ENCODE results near the gene CLIC6. TPM values are rescaled to one million over a fixed set of nuclear protein-coding genes. Genes with fewer than 3 reads are reported as not detected.
A peak's percentile ranks its signal among the peaks of the same experiment; 100 is the strongest.

CLIC6 gene
- total RNA-seq, 1 experiment from 2014 or later = not detected

DNA sequence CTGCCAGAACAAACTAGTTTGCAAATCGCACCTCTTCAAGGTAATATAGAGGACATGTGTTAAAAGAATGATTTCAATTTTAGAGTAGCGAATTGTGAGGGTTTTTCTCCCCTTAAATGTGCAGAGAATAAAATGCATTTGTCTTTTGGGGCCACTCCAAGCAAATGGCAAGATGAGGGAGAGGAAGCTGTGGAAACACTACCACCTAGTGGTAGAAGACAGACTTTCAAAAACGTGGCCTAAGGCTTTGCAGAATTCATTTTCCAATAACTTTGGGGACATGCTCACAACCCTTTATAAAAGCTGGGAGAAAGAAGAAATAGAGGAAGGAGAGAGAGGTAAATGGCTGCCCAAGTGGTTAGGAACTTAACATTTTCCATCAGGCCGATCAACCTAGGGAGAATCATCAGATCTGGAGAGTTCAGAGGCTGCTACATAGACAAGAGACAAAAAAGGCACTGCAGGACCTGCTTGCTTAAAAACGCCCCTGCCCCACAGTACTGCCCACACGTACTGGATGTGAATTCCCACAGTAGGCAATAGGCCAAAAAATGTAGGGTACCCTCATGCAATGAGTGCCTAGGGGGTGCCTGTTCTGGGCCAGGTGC, 38.2 kb upstream of the CLIC6 start:
- peak in 1 of 2 experiments; percentile 51 for DNase-seq
- H3K9me3 Mint-ChIP-seq (ENCODE audit: unreplicated experiment) = no peaks in the 10 kb centered on the region
- H3K4me3 Mint-ChIP-seq (ENCODE audit: unreplicated experiment) = no peak overlapping the region
- no peaks in the 10 kb centered on the region for H3K36me3 Mint-ChIP-seq (ENCODE audit: insufficient read depth, unreplicated experiment)
- TF ChIP-seq, protein P1, sequence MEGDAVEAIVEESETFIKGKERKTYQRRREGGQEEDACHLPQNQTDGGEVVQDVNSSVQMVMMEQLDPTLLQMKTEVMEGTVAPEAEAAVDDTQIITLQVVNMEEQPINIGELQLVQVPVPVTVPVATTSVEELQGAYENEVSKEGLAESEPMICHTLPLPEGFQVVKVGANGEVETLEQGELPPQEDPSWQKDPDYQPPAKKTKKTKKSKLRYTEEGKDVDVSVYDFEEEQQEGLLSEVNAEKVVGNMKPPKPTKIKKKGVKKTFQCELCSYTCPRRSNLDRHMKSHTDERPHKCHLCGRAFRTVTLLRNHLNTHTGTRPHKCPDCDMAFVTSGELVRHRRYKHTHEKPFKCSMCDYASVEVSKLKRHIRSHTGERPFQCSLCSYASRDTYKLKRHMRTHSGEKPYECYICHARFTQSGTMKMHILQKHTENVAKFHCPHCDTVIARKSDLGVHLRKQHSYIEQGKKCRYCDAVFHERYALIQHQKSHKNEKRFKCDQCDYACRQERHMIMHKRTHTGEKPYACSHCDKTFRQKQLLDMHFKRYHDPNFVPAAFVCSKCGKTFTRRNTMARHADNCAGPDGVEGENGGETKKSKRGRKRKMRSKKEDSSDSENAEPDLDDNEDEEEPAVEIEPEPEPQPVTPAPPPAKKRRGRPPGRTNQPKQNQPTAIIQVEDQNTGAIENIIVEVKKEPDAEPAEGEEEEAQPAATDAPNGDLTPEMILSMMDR (IDR thresholded peaks at IDR 0.05; ENCODE audit: insufficient read depth in 1 of 2, low read depth in 1 of 2, low read length in 1 of 2, severe bottlenecking in 1 of 2, unreplicated experiment in 1 of 2) = peak; percentile 65 to 80
- H3K9me3 ChIP-seq = no peaks in the 10 kb centered on the region
- peaks cover 7% of the 10 kb centered on the region for H3K27me3 Mint-ChIP-seq (ENCODE audit: insufficient read depth, unreplicated experiment)
- no peak overlapping the region for H3K4me3 ChIP-seq (ENCODE audit: low read depth, low read length)
- no peaks in the 10 kb centered on the region for H3K36me3 ChIP-seq (ENCODE audit: control insufficient read depth, insufficient read depth, low read length)
- no TSS peak for BruUV-seq (replicated peaks)
- H3K27me3 ChIP-seq (replicated peaks; ENCODE audit: control insufficient read depth, insufficient read depth, low read length) = no peaks in the 10 kb centered on the region
- ChIA-PET POLR2A (interaction anchor here (0.6 kb wide), 1 partner anchor 558 kb away, joined by 4 read pairs; no protein-coding TSS in a partner anchor), CTCF (interaction anchor here (1.9 to 2.0 kb wide), 2 partner anchors 28 to 263 kb away, joined by 8 to 9 read pairs; no protein-coding TSS in a partner anchor)
- intact Hi-C loops (cut with micrococcal nuclease; ENCODE audit: unreplicated experiment) = loop anchor here (1.0 kb wide), 2 partner anchors 120 to 268 kb away; no protein-coding TSS in a partner anchor
- no peak overlapping the region for H3K27ac Mint-ChIP-seq (ENCODE audit: unreplicated experiment)
- H3K4me1 Mint-ChIP-seq (ENCODE audit: low read depth, unreplicated experiment) = no peaks in the 10 kb centered on the region
- no peaks in the 10 kb centered on the region for H3K4me1 ChIP-seq

DNA sequence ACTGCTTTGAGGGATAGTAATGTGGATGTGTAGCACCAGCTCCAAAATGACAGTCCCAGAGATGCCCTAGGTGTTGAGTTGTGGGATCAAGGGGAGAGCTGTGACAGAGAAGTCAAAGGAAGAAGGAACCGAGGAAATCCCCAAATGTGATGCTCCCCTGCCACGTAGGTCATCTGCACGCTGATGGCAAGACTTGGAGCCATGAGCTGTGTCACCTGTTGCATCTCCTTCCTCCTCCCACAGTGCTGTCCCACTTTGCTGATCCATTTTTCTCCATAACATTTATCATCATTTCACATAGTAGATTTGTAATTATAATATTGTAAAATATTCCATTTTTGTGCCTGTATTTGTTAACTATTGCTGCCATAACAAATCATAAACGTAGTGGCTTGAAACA, 36.3 kb upstream of the CLIC6 start:
- Histone ChIP-seq H3K36me3 (ENCODE audit: control insufficient read depth, insufficient read depth, low read length) (no peaks in the 10 kb centered on the region), H3K27me3 (replicated peaks; ENCODE audit: control insufficient read depth, insufficient read depth, low read length) (no peaks in the 10 kb centered on the region), H3K4me3 (ENCODE audit: low read depth, low read length) (no peak overlapping the region), H3K9me3 (no peaks in the 10 kb centered on the region), H3K4me1 (no peaks in the 10 kb centered on the region)
- no peak overlapping the region for H3K27ac Mint-ChIP-seq (ENCODE audit: unreplicated experiment)
- BruUV-seq (replicated peaks) = no TSS peak
- H3K36me3 Mint-ChIP-seq (ENCODE audit: insufficient read depth, unreplicated experiment) = no peaks in the 10 kb centered on the region
- no peaks in the 10 kb centered on the region for H3K4me1 Mint-ChIP-seq (ENCODE audit: low read depth, unreplicated experiment)
- ChIA-PET CTCF (interaction anchor here (0.5 kb wide), 1 partner anchor 16 kb away, joined by 4 read pairs; no protein-coding TSS in a partner anchor), POLR2A (no interaction called here)
- intact Hi-C loops (cut with micrococcal nuclease; ENCODE audit: unreplicated experiment) = no loop called here
- no peak overlapping the region for H3K4me3 Mint-ChIP-seq (ENCODE audit: unreplicated experiment)
- DNase-seq = no peak
- H3K27me3 Mint-ChIP-seq (ENCODE audit: insufficient read depth, unreplicated experiment) = peaks cover 4% of the 10 kb centered on the region
- H3K9me3 Mint-ChIP-seq (ENCODE audit: unreplicated experiment) = no peaks in the 10 kb centered on the region
- TF ChIP-seq, protein P1 (IDR thresholded peaks at IDR 0.05; ENCODE audit: insufficient read depth in 1 of 2, low read depth in 1 of 2, low read length in 1 of 2, severe bottlenecking in 1 of 2, unreplicated experiment in 1 of 2) = no peak

DNA sequence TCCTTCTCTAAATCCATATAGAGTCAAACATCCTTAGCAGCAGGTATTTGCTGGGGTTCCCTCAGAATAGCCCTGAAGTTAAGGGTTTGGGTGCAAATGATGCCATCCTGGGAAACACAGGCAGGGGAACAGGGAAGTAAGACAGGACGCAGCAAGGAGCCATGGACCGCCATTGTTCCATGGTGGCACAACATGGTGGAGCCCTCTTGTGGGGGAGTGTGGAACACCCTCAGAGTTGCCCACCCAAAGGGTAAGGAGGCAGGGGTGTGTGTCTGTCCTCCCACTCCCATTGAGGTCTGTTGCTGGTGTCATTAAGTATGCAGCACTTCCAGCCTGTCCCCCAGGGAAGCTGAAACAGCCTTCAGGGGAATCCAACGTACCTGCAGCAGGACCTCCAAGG, 33.5 kb upstream of the CLIC6 start:
- Mint-ChIP-seq H3K4me3 (ENCODE audit: unreplicated experiment) (no peak overlapping the region), H3K36me3 (ENCODE audit: insufficient read depth, unreplicated experiment) (no peaks in the 10 kb centered on the region), H3K9me3 (ENCODE audit: unreplicated experiment) (peaks cover 9% of the 10 kb centered on the region), H3K27ac (ENCODE audit: unreplicated experiment) (no peak overlapping the region), H3K27me3 (ENCODE audit: insufficient read depth, unreplicated experiment) (peaks cover 4% of the 10 kb centered on the region), H3K4me1 (ENCODE audit: low read depth, unreplicated experiment) (peaks cover 2% of the 10 kb centered on the region)
- POLR2A ChIA-PET = no interaction called here
- no peak overlapping the region for H3K4me3 ChIP-seq (ENCODE audit: low read depth, low read length)
- no peaks in the 10 kb centered on the region for H3K36me3 ChIP-seq (ENCODE audit: control insufficient read depth, insufficient read depth, low read length)
- no peaks in the 10 kb centered on the region for H3K9me3 ChIP-seq
- BruUV-seq (replicated peaks) = no TSS peak
- TF ChIP-seq, protein P1 (IDR thresholded peaks at IDR 0.05; ENCODE audit: insufficient read depth in 1 of 2, low read depth in 1 of 2, low read length in 1 of 2, severe bottlenecking in 1 of 2, unreplicated experiment in 1 of 2) = peak; percentile 22 to 36
- H3K27me3 ChIP-seq (replicated peaks; ENCODE audit: control insufficient read depth, insufficient read depth, low read length) = no peaks in the 10 kb centered on the region
- CTCF ChIA-PET = interaction anchor here (0.6 kb wide), 1 partner anchor 1031 kb away, joined by 6 read pairs; no protein-coding TSS in a partner anchor
- H3K4me1 ChIP-seq = no peaks in the 10 kb centered on the region
- DNase-seq = peak in 1 of 2 experiments; percentile 14
- intact Hi-C loops (cut with micrococcal nuclease; ENCODE audit: unreplicated experiment) = no loop called here

Data from Caco-2 (cell line).